Activated T-helper 9 cell treated with anti-CD3 and anti-CD28 coated beads, Interleukin-2, amount 50 U/mL, for 16 hours (primary cell): ENCODE results near the gene BAX.

Source experiments
- DNase-seq: peaks from one replicate; pipeline ENCODE4 v3.0.0-alpha.2; 2020; ENCODE audit warnings: low read depth

Gene BAX

GRCh38 chr19:48933382-48933932 is 21.2 kb upstream of the BAX start, which contains the start of gene DHDH:
TSS of gene DHDH (plus strand) at chr19:48933699. CDS start at chr19:48933722, 23 bp downstream.
- peak; percentile 72 for DNase-seq

GRCh38 chr19:48934837-48935236 is 19.8 kb upstream of the BAX start:
- DNase-seq, result no peak

- DNase-seq, result no peak
Measured at GRCh38 chr19:48935864-48936263, 18.8 kb upstream of the BAX start.

- DNase-seq, result no peak
Measured at GRCh38 chr19:48938256-48938655, 16.4 kb upstream of the BAX start.

DNA sequence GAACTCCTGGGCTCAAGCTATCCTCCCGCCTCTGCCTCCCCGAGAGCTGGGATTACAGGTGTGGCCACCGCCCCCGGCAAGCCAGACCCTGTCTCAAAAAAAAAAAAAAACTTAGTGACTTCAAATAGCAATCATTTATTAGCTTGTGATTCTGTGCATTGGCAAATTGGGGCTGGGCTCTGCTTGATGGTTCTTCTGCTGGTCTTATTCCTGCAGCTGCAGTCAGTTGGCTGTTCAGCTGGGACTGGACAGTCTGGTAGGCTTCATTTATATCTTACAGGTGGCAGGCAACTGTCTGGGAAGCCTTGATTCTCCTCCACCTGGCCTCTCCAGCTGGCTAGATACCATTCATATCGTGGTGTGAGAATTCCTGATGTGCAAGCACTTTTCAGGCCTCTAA is 13.8 kb upstream of the BAX start:
- DNase-seq, result no peak

GRCh38 chr19:48943081-48943480 is 11.6 kb upstream of the BAX start:
- no peak for DNase-seq

- no peak for DNase-seq
Measured at GRCh38 chr19:48945415-48945814, 9.3 kb upstream of the BAX start.

GRCh38 chr19:48945817-48946216 is 8.9 kb upstream of the BAX start:
- DNase-seq, result no peak

- no peak for DNase-seq
Measured at GRCh38 chr19:48946463-48947257, 8.0 kb upstream of the BAX start.

DNA sequence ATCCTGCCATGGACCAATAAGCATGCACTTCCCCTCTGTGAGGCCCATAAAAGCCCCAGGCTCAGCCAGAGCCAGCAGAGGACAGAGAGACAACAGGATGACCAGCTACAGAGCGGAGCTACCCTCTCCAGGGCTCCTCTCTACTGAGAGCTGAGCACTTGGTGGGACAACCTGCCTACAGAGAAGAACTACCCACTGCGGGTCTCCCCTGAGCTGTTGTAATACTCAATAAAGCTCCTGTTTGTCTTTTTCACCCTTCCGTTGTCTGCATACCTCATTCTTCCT is 7.5 kb upstream of the BAX start:
- no peak for DNase-seq

DNA sequence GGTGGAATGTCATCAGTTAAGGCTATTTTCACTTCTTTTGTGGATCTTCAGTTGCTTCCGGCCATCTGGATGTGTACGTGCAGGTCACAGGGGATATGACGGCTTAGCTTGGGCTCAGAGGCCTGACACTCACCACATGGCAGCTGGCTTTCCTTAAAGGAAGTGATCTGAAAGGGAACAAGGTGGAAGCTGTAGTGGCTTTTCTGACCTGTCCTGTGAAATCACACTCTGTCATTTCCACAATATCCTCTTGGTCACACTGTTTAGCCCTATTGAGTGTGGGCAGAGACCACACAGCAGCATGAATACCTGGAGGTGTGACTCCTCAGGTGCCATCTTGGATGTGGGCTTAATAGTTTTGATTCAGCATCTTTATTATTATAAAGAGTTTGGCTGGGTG is 4.5 kb upstream of the BAX start:
- no peak for DNase-seq

- DNase-seq, result no peak
Measured at GRCh38 chr19:48950830-48951519, 3.7 kb upstream of the BAX start.

DNA sequence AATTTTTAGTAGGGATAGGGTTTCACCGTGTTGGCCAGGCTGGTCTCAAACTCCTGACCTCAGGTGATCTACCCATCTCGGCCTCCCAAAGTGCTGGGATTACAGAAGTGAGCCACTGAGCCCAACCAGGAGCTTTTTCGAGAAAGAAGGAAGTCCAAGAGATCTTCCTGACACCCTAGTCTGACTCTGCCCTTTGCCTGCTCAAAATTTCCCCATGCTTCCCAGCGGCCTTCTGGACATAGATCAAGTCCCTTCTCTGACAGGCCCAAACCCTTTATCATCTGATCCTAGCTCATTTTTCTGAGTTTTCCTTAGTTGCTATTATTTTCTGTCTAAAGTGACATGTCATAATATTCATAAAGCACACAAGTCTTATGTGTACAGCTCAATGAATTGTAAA is 1.5 kb upstream of the BAX start:
- no peak for DNase-seq

GRCh38 chr19:48953990-48954594 is 583 bp upstream of the BAX start:
- DNase-seq, result no peak

- DNase-seq, result no peak
Measured at GRCh38 chr19:48955308-48955958, 758 bp downstream of the BAX start.

- DNase-seq, result no peak
Measured at GRCh38 chr19:48958006-48958405, 3.3 kb downstream of the BAX start.

- DNase-seq, result no peak
Measured at GRCh38 chr19:48959341-48960239, 4.9 kb downstream of the BAX start.

DNA sequence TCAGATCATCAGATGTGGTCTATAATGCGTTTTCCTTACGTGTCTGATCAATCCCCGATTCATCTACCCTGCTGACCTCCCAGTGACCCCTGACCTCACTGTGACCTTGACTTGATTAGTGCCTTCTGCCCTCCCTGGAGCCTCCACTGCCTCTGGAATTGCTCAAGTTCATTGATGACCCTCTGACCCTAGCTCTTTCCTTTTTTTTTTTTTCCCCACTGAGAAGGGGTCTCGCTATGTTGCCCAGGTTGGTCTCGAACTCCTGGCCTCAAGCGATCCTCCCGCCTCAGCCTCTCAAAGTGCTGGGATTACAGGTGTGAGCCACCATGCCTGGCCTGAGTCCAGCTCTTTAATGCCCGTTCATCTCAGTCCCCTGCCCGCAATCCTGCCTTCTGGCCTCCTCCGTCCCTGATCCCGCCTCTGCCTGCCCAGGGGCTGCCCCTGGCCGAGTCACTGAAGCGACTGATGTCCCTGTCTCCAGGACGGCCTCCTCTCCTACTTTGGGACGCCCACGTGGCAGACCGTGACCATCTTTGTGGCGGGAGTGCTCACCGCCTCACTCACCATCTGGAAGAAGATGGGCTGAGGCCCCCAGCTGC is 6.5 kb downstream of the BAX start:
- DNase-seq, result no peak

DNA sequence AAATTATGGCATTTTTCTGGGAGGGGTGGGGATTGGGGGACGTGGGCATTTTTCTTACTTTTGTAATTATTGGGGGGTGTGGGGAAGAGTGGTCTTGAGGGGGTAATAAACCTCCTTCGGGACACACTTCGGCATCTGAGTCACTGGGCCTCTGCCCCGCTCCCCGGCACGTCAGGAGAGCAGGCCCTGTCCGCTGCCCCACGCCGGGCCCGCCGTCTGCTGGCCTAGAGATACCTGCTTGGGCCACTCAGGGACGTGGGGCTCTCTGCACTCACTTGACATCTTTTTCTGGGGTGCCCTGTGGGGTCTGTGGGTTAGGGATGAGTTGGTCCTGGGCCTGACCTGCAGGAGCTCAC is 7.0 kb downstream of the BAX start:
- no peak for DNase-seq

- DNase-seq, result no peak
Measured at GRCh38 chr19:48962029-48962848, 7.6 kb downstream of the BAX start.

DNA sequence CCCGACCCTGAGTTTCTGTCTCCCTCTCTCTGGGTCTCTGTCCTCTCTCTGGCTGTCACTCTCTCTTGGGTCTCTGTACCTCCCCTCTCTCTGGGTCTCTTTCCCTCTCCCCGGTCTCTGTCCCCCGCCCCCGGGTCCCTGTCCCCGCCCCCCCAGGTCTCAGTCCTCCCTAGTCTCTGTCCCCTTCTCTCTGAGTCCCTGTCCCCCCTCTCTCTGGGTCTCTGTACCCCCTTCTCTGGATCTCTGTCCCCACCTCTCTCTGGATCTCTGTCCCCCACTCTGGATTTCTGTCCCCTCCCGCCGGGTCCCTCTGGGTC is 8.1 kb downstream of the BAX start:
- DNase-seq, result no peak
